ENCODE measurements around the gene TWF2.

GRCh38 chr3:52185311-52185710, 53.6 kb downstream of the TWF2 start:
- TF ChIP-seq CTCF (IDR thresholded peaks at IDR 0.05; ENCODE audit: low read depth, low read length) (no peak), POLR2A (IDR thresholded peaks at IDR 0.05; ENCODE audit: extremely low read depth, insufficient read length) (no peak), MAX (IDR thresholded peaks at IDR 0.05; ENCODE audit: low read depth, low read length) (no peak), MYC (IDR thresholded peaks at IDR 0.05; ENCODE audit: low read depth, low read length) (no peak)

Measured in NB4 (cell line).